Cortex of kidney (tissue), 1 donor: ENCODE measurements around the gene SETD6.
"Not testable (repeated sequence)": the region's sequence is repeated elsewhere in the genome, so short reads cannot be mapped to it uniquely, and the experiment has no call there.

Experiments
- DNase-seq: peaks from one replicate; lab custom pipeline; 2025; lab: John Stamatoyannopoulos, UW

The SETD6 gene

DNA sequence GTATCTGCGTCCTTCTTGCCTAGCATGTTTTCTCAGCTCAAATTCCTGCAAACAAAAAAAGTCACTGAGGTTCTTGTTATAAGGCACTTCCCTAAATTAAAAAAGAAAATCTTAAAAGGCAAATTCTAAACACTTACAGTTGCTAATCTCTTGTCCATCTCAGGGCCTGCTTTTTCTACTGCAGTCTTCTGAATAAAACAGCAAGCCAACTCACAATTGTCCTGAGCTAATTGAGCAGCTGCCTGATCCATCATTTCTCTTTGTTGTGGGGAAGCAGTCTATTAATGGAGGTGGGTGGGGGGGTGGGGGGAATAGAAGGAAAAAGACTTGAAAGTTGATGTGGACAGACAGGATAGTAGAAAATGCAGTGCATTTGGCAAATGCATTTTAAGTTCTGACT lies 27.0 kb downstream of the SETD6 start:
- no peak for DNase-seq

DNA sequence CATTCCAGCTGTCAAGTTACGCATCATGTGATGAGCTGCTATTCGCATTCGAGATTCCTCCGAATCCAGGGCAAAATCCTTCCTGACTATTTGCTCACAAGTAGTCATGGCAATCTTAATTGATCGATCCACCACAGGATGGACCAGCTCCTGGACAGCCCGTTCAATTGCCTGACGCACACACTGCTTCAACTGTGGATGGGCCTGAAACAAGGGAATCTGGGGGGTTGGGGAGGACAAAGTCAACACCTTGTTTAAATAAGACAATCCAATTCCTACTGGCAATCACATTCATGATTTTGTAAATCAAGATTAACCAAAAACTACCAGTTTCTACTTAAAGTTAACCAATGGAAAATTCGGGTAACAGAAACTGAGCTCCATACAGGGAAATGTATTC lies 28.4 kb downstream of the SETD6 start:
- DNase-seq: no peak

DNA sequence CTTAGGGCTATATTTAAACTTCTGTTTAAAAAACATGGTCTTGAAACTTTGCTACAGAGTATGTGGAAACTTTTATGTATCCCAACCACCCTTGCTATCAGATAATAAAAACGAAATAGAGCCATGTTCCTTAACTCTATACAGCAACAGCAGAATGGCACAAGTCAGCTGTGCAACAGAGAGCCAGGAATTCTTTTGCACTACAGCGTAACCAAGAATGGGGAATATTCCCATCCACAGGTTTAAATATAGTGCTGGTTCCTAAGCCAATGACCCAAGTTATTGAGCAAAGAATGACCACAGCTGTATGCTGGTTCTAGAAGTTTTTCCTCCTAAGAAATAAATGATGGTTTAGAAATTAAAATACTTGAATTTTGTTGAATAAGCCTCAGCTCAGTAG lies 33.1 kb downstream of the SETD6 start:
- no peak for DNase-seq

DNA sequence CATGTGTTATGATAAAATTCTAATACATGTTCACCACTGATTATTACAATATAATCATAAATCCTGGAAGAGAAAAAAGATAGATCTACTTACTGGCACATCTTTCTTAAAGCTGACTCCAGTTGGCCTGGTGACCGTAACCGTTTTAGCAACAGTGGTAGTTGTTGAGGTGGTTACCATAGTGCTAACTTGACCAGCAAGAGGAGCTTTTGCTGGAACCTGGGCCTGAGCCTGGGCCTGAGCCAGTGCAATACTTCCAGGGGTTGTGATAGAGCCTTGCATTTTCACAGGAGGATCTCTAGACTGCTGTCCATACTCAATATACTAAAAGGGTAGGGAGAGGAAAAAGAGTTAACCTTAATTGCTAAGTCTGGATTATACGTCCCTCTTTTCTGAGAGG lies 36.2 kb downstream of the SETD6 start:
- no peak for DNase-seq

DNA sequence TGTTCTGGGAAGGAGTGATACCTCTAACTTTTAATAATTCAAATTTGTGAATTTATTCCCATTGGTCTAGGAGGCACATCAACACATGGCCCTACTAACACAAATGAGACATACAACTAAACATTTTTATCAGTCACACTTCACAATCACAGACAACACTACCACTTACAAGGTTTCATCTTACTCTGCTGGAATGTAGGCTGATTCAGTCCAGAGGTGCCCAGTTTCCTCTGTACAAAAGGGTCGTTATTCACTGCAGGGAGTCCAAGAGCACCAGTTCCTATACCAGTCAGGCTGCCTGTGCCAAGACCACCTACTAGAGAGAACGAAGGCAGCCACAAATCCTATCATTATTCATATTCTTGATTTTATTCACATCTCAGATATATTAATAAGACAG lies 41.4 kb downstream of the SETD6 start:
- no peak for DNase-seq

DNA sequence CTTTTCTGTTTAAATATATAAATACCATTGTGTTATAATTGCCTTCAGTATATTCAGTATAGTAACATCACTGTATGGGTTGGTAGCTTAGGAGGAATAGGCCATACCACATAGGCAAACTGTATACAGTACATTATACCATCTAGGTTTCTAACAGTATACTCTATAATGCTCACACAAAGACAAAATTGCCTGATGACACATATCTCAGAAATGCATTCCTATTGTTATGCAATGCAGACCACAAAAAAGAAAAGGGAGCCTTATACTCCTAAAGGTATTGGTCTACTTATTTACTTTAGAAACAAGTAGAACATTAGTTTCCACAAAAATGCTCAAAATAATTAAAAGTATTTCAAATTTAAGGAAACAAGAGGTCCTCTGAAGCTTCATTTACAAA lies 47.9 kb downstream of the SETD6 start:
- no peak for DNase-seq

DNA sequence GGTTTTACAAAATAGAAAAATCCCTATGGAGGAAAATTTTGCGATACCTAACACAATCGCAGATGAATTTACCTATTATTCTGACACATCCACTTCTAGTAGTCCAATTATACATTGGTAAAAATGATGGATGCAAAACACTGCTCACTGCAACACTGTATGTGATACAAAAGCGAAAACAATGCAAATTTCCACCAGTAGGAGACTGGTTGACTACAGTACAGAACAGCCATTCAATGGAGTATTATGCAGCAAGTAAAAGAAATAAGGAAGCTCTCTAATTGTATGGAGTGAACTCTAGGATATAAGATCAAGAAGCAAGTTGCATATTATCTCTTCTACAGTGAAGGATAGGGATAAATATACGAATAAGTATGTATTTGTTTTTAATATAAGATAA lies 48.5 kb downstream of the SETD6 start:
- no peak for DNase-seq

DNA sequence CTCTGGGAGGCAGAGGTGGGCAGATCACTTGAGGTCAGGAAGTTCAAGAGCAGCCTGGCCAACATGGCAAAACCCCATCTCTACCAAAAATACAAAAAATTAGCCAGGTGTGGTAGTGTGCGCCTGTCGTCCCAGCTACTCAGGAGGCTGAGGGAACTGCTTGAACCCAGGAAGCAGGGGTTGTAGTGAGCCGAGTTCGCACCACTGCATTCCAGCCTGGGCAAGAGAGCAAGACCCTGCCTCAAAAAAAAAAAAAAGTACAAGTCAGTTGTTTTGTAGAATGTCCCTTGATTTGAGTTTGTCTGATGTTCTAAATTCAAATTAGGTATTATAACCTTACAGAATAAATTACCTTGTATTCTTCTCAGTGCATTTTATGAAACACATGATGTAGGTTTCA lies 50.4 kb downstream of the SETD6 start:
- not testable (repeated sequence) for DNase-seq
